ENCODE data around the gene UBE3C.

DNA sequence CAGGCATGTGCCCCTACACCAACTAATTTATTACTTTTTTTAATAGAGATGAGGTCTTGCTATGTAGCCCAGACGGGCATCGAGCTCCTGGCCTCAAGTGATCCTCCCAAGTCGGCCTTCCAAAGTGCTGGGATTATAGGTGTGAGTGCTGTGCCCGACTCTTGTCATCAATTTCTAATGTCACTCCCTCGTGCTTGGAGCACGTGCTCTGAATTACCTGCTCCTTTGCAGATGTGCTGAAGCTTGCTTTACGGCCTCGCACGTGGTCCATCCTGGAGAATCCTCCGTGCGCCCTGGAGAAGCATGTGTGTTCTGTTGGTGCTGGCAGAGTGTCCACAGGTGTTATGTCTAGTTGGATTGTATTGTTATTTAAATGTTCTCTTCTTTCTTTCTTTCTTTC lies 11.8 kb upstream of the UBE3C start:
- TF ChIP-seq, protein P1, sequence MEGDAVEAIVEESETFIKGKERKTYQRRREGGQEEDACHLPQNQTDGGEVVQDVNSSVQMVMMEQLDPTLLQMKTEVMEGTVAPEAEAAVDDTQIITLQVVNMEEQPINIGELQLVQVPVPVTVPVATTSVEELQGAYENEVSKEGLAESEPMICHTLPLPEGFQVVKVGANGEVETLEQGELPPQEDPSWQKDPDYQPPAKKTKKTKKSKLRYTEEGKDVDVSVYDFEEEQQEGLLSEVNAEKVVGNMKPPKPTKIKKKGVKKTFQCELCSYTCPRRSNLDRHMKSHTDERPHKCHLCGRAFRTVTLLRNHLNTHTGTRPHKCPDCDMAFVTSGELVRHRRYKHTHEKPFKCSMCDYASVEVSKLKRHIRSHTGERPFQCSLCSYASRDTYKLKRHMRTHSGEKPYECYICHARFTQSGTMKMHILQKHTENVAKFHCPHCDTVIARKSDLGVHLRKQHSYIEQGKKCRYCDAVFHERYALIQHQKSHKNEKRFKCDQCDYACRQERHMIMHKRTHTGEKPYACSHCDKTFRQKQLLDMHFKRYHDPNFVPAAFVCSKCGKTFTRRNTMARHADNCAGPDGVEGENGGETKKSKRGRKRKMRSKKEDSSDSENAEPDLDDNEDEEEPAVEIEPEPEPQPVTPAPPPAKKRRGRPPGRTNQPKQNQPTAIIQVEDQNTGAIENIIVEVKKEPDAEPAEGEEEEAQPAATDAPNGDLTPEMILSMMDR (IDR thresholded peaks at IDR 0.05; ENCODE audit: insufficient read depth, low read length): no peak
- TF ChIP-seq SPI1 (IDR thresholded peaks at IDR 0.05; ENCODE audit: borderline replicate concordance, low read depth) (no peak), POLR2AphosphoS5 (IDR thresholded peaks at IDR 0.05; ENCODE audit: low read depth) (no peak), GABPA (IDR thresholded peaks at IDR 0.05; ENCODE audit: low read depth) (no peak)
- TF ChIP-seq, protein P2, sequence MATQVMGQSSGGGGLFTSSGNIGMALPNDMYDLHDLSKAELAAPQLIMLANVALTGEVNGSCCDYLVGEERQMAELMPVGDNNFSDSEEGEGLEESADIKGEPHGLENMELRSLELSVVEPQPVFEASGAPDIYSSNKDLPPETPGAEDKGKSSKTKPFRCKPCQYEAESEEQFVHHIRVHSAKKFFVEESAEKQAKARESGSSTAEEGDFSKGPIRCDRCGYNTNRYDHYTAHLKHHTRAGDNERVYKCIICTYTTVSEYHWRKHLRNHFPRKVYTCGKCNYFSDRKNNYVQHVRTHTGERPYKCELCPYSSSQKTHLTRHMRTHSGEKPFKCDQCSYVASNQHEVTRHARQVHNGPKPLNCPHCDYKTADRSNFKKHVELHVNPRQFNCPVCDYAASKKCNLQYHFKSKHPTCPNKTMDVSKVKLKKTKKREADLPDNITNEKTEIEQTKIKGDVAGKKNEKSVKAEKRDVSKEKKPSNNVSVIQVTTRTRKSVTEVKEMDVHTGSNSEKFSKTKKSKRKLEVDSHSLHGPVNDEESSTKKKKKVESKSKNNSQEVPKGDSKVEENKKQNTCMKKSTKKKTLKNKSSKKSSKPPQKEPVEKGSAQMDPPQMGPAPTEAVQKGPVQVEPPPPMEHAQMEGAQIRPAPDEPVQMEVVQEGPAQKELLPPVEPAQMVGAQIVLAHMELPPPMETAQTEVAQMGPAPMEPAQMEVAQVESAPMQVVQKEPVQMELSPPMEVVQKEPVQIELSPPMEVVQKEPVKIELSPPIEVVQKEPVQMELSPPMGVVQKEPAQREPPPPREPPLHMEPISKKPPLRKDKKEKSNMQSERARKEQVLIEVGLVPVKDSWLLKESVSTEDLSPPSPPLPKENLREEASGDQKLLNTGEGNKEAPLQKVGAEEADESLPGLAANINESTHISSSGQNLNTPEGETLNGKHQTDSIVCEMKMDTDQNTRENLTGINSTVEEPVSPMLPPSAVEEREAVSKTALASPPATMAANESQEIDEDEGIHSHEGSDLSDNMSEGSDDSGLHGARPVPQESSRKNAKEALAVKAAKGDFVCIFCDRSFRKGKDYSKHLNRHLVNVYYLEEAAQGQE (IDR thresholded peaks at IDR 0.05; ENCODE audit: insufficient replicate concordance, low read depth): no peak
